Endothelial cell (in vitro differentiated cells): Measurements from ENCODE around the gene YAP1. TPM values are rescaled to one million over a fixed set of nuclear protein-coding genes. Genes with fewer than 3 reads are reported as not detected.

Source experiments
- DNase-seq: peaks from one replicate; pipeline ENCODE4 v3.0.0; 2021; ENCODE audit warnings: low spot score
- H3K27ac Mint-ChIP-seq: one replicate; pipeline ENCODE4 v1.8.0; 2021; ENCODE audit warnings: mixed read lengths, inconsistent platforms; ENCODE audit not compliant: unreplicated experiment
- H3K27me3 Mint-ChIP-seq: one replicate; pipeline ENCODE4 v1.8.0; 2021; ENCODE audit warnings: mild to moderate bottlenecking, moderate library complexity, mixed read lengths, inconsistent platforms; ENCODE audit not compliant: unreplicated experiment
- H3K36me3 Mint-ChIP-seq: one replicate; pipeline ENCODE4 v1.8.0; 2021; ENCODE audit warnings: mild to moderate bottlenecking, low read depth, mixed read lengths, inconsistent platforms; ENCODE audit not compliant: unreplicated experiment
- H3K4me1 Mint-ChIP-seq: one replicate; pipeline ENCODE4 v1.8.0; 2021; ENCODE audit warnings: mild to moderate bottlenecking, mixed read lengths, inconsistent platforms; ENCODE audit not compliant: unreplicated experiment
- H3K4me3 Mint-ChIP-seq: one replicate; pipeline ENCODE4 v1.8.0; 2021; ENCODE audit warnings: mild to moderate bottlenecking, mixed read lengths, inconsistent platforms; ENCODE audit not compliant: unreplicated experiment
- H3K9me3 Mint-ChIP-seq: one replicate; pipeline ENCODE4 v1.8.0; 2021; ENCODE audit warnings: mixed read lengths, inconsistent platforms; ENCODE audit not compliant: unreplicated experiment
- CTCF ChIP-seq: fragments of 200-600 bp; sonication (generic); IDR thresholded peaks from one replicate; pipeline ENCODE4 v1.5.0; 2021; ENCODE audit warnings: antibody characterized with exemption; ENCODE audit not compliant: unreplicated experiment
- total RNA-seq: library from RNA; stranded (reverse); fragmentation: NEBNext Ultra II Directional; extraction: Animal tissue kit (Norgen Biotek cat#: 25700); gene quantifications from one replicate; pipeline ENCODE4 v1.2.1, GENCODE V29; 2021; ENCODE audit not compliant: unreplicated experiment

Gene YAP1
- total RNA-seq, 1 donor from 2014 or later = 158 TPM

- no peak for DNase-seq
- Mint-ChIP-seq H3K36me3 (peaks cover 13% of the 10 kb centered on the region), H3K4me1 (peaks cover 23% of the 10 kb centered on the region), H3K27me3 (peaks cover 11% of the 10 kb centered on the region), H3K27ac (no peak overlapping the region), H3K4me3 (no peak overlapping the region), H3K9me3 (no peaks in the 10 kb centered on the region)
- no peak for TF ChIP-seq CTCF
These were observed 439 bp downstream of the YAP1 start for GRCh38 chr11:102110761-102111010.

GRCh38 chr11:102111011-102111786 is 952 bp downstream of the YAP1 start:
- TF ChIP-seq CTCF = no peak
- Mint-ChIP-seq H3K4me1 (peaks cover 23% of the 10 kb centered on the region), H3K9me3 (no peaks in the 10 kb centered on the region), H3K27ac (peak overlapping the region; percentile 93), H3K4me3 (peak overlapping the region; percentile 97), H3K36me3 (peaks cover 18% of the 10 kb centered on the region), H3K27me3 (peaks cover 11% of the 10 kb centered on the region)
- peak; percentile 89 for DNase-seq

- Mint-ChIP-seq H3K4me1 (peaks cover 23% of the 10 kb centered on the region), H3K36me3 (peaks cover 25% of the 10 kb centered on the region)
These were observed 1.7 kb downstream of the YAP1 start for GRCh38 chr11:102111787-102112508.

GRCh38 chr11:102112509-102112821 is 2.2 kb downstream of the YAP1 start:
- peak overlapping the region; percentile 93 for H3K27ac Mint-ChIP-seq
- peak overlapping the region; percentile 97 for H3K4me3 Mint-ChIP-seq
- peaks cover 9% of the 10 kb centered on the region for H3K27me3 Mint-ChIP-seq
- no peak for TF ChIP-seq CTCF
- H3K36me3 Mint-ChIP-seq = peaks cover 25% of the 10 kb centered on the region
- DNase-seq = no peak
- no peaks in the 10 kb centered on the region for H3K9me3 Mint-ChIP-seq
- H3K4me1 Mint-ChIP-seq = peaks cover 26% of the 10 kb centered on the region

More at GRCh38 chr11:102111787-102112508, 1.7 kb downstream of the YAP1 start:
- H3K27me3 Mint-ChIP-seq = peaks cover 11% of the 10 kb centered on the region
- peak overlapping the region; percentile 93 for H3K27ac Mint-ChIP-seq
- DNase-seq = no peak
- peak overlapping the region; percentile 97 for H3K4me3 Mint-ChIP-seq
- no peaks in the 10 kb centered on the region for H3K9me3 Mint-ChIP-seq
- TF ChIP-seq CTCF = no peak

DNA sequence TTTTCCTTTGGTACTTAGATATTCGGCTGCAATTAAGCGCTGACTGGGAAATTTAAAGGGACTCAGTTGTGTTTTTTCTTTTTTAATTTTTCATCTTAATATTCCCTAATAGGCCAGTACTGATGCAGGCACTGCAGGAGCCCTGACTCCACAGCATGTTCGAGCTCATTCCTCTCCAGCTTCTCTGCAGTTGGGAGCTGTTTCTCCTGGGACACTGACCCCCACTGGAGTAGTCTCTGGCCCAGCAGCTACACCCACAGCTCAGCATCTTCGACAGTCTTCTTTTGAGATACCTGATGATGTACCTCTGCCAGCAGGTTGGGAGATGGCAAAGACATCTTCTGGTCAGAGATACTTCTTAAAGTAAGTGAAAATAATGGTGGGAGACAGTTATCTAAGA is 3.8 kb downstream of the YAP1 start:
- no peak for TF ChIP-seq CTCF
- DNase-seq = no peak
- Mint-ChIP-seq H3K4me3 (peak overlapping the region; percentile 53), H3K4me1 (peaks cover 29% of the 10 kb centered on the region), H3K9me3 (no peaks in the 10 kb centered on the region), H3K27me3 (peaks cover 7% of the 10 kb centered on the region), H3K36me3 (peaks cover 28% of the 10 kb centered on the region), H3K27ac (no peak overlapping the region)
